Gastrocnemius medialis (tissue), 4 donors: ENCODE measurements around the gene OTX1. TPM values are rescaled to one million over a fixed set of nuclear protein-coding genes. Genes with fewer than 3 reads are reported as not detected.

Experiments used
- ATAC-seq, 2 donors: fragments of 150-250 bp; one replicate each; pipeline ENCODE4 v1.9.1; 2016
- DNase-seq, 2 donors: peaks; one replicate each; pipeline ENCODE4 v3.0.0-alpha.2; 2019
- H3K27ac ChIP-seq, 4 donors: fragments of 200-600 bp; sonication (generic); 1 replicate in 1 of 4; 2 replicates in 3 of 4; pipeline ENCODE4 v1.5.1; 2016 to 2018; ENCODE audit warnings: mild to moderate bottlenecking in 2 of 4, moderate library complexity in 1 of 4
- H3K27me3 ChIP-seq, 3 donors: fragments of 200-600 bp; sonication (generic) in 2 of 3; 1 replicate in 1 of 3; 2 replicates in 2 of 3; pipeline versions ENCODE4 v1.5.1 to v1.6.0; 2016 to 2019; ENCODE audit warnings: mild to moderate bottlenecking in 1 of 3, moderate library complexity in 1 of 3
- H3K36me3 ChIP-seq, 2 donors: fragments of 200-600 bp; sonication (generic) in 1 of 2; one replicate each; pipeline ENCODE4 v1.5.1; 2017 to 2018
- H3K4me1 ChIP-seq, 2 donors: fragments of 200-600 bp; sonication (generic) in 1 of 2; one replicate each; pipeline ENCODE4 v1.5.1; 2016 to 2017; ENCODE audit warnings: mild to moderate bottlenecking in 2 of 2
- H3K4me3 ChIP-seq, 4 donors: fragments of 200-600 bp; sonication (generic) in 3 of 4; 1 replicate in 1 of 4; 2 replicates in 3 of 4; pipeline ENCODE4 v1.5.1; 2016 to 2019; ENCODE audit warnings: mild to moderate bottlenecking in 2 of 4
- H3K9me3 ChIP-seq, 3 donors: fragments of 200-600 bp; sonication (generic) in 2 of 3; 1 replicate in 1 of 3; 2 replicates in 2 of 3; pipeline ENCODE4 v1.5.1; 2016 to 2019
- POLR2A ChIP-seq, 2 donors: fragments of 450-650 bp; IDR thresholded peaks; one replicate each; pipeline ENCODE4 v1.6.1; 2017; ENCODE audit warnings: antibody characterized with exemption in 2 of 2, mild to moderate bottlenecking in 2 of 2, moderate library complexity in 2 of 2
- in situ Hi-C, 4 donors: fragments of 200-750 bp; cut with MboI; loops; one replicate each; pipeline versions ENCODE4 v1.15.0 to v1.8.0; 2017; ENCODE audit warnings: low sequenced_read_pairs in 4 of 4
- intact Hi-C: fragments of 100-400 bp; cut with DNase I; formaldehyde crosslinking; loops from one replicate; pipeline ENCODE4 v1.15.1; 2023; ENCODE audit warnings: low total_unique reads
- total RNA-seq, 4 donors: library from RNA; depleted of rRNA; stranded (reverse); fragments of >200 nt; gene quantifications; one replicate each; pipeline versions ENCODE4 v1.1.0 to v1.2.3, GENCODE V29; 2016
- TF ChIP-seq, protein P1 (sequence below), 5 experiments: fragments of 450-650 bp in 3 of 5; fragments of 200-600 bp in 2 of 5; sonication (generic) in 2 of 5; IDR thresholded peaks in 4 of 5; conservative IDR thresholded peaks in 1 of 5; 1 replicate in 4 of 5; 2 replicates in 1 of 5; pipeline ENCODE4 v1.5.1; 2016 to 2019; ENCODE audit warnings: antibody characterized with exemption in 5 of 5, mild to moderate bottlenecking in 3 of 5, moderate library complexity in 3 of 5

OTX1 gene
- total RNA-seq, 4 donors from 2014 or later: not detected

GRCh38 chr2:63008838-63009237, 41.8 kb upstream of the OTX1 start:
- H3K4me1 ChIP-seq: no peaks in the 10 kb centered on the region
- no peak overlapping the region for H3K4me3 ChIP-seq
- in situ Hi-C loops: no loop called here
- no peaks in the 10 kb centered on the region for H3K9me3 ChIP-seq
- H3K27me3 ChIP-seq: no peaks in the 10 kb centered on the region
- no peak for TF ChIP-seq POLR2A (IDR thresholded peaks at IDR 0.05)
- no peaks in the 10 kb centered on the region for H3K36me3 ChIP-seq
- DNase-seq (no peak), ATAC-seq (no peak)
- intact Hi-C loops: no loop called here
- no peak overlapping the region for H3K27ac ChIP-seq

DNA sequence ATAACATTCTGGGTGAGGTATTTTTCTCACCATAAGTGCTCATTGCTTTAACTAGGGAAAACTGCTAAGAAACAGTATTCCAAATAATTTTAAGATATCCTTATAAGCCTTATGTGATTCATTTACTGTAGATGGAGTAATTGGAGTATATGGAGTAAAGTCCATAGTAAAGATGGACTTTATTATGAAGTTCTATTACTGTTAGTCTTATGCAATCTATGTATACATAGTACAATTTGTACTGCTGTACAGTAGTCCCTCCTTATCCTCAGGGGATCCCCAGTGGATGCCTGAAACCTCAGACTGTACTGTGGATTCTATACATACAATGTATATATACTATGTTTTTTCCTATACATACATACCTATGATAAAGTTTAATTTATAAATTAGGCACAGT, 41.1 kb upstream of the OTX1 start:
- in situ Hi-C loops (no loop called here), intact Hi-C loops (no loop called here)
- H3K27me3 ChIP-seq: no peaks in the 10 kb centered on the region
- H3K4me1 ChIP-seq: no peaks in the 10 kb centered on the region
- H3K27ac ChIP-seq: no peak overlapping the region
- ATAC-seq (no peak), DNase-seq (no peak)
- H3K36me3 ChIP-seq: no peaks in the 10 kb centered on the region
- no peak for TF ChIP-seq POLR2A (IDR thresholded peaks at IDR 0.05)
- TF ChIP-seq, protein P1, sequence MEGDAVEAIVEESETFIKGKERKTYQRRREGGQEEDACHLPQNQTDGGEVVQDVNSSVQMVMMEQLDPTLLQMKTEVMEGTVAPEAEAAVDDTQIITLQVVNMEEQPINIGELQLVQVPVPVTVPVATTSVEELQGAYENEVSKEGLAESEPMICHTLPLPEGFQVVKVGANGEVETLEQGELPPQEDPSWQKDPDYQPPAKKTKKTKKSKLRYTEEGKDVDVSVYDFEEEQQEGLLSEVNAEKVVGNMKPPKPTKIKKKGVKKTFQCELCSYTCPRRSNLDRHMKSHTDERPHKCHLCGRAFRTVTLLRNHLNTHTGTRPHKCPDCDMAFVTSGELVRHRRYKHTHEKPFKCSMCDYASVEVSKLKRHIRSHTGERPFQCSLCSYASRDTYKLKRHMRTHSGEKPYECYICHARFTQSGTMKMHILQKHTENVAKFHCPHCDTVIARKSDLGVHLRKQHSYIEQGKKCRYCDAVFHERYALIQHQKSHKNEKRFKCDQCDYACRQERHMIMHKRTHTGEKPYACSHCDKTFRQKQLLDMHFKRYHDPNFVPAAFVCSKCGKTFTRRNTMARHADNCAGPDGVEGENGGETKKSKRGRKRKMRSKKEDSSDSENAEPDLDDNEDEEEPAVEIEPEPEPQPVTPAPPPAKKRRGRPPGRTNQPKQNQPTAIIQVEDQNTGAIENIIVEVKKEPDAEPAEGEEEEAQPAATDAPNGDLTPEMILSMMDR (IDR thresholded peaks at IDR 0.05 in 4 of 5, conservative IDR thresholded peaks at IDR 0.05 in 1 of 5): no peak
- no peaks in the 10 kb centered on the region for H3K9me3 ChIP-seq
- no peak overlapping the region for H3K4me3 ChIP-seq

DNA sequence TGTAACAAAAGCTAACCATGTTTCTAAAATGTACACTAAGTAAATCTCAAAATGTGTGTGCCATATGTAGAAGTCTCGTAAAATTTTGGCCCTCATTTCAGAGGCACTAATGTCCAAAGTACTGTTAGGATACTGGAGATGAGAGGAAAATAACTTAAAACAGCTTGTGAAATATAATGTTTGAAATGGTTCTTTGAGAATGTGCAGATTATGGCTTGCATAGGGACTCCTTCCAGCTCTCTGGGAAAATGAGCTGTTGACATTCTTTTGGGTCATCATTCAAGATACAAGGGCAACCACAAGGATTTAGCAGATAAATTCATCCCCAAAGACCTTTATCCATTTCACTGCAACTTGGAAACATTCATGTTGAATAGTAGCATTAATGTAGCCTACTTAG, 38.1 kb upstream of the OTX1 start:
- H3K4me1 ChIP-seq: no peaks in the 10 kb centered on the region
- no peak overlapping the region for H3K4me3 ChIP-seq
- ATAC-seq (no peak), DNase-seq (no peak)
- no peaks in the 10 kb centered on the region for H3K27me3 ChIP-seq
- H3K27ac ChIP-seq: no peak overlapping the region
- no peaks in the 10 kb centered on the region for H3K36me3 ChIP-seq
- in situ Hi-C loops: no loop called here
- intact Hi-C loops: no loop called here
- H3K9me3 ChIP-seq: no peaks in the 10 kb centered on the region
- TF ChIP-seq, protein P1 (IDR thresholded peaks at IDR 0.05 in 4 of 5, conservative IDR thresholded peaks at IDR 0.05 in 1 of 5): no peak
- no peak for TF ChIP-seq POLR2A (IDR thresholded peaks at IDR 0.05)

GRCh38 chr2:63013438-63013837, 37.2 kb upstream of the OTX1 start:
- no peaks in the 10 kb centered on the region for H3K9me3 ChIP-seq
- no peak for DNase-seq
- intact Hi-C loops (no loop called here), in situ Hi-C loops (no loop called here)
- ATAC-seq: no peak
- H3K27me3 ChIP-seq: no peaks in the 10 kb centered on the region
- no peak overlapping the region for H3K4me3 ChIP-seq
- no peaks in the 10 kb centered on the region for H3K36me3 ChIP-seq
- no peak for TF ChIP-seq POLR2A (IDR thresholded peaks at IDR 0.05)
- TF ChIP-seq, protein P1 (IDR thresholded peaks at IDR 0.05 in 4 of 5, conservative IDR thresholded peaks at IDR 0.05 in 1 of 5): no peak
- H3K4me1 ChIP-seq: no peaks in the 10 kb centered on the region
- no peak overlapping the region for H3K27ac ChIP-seq

DNA sequence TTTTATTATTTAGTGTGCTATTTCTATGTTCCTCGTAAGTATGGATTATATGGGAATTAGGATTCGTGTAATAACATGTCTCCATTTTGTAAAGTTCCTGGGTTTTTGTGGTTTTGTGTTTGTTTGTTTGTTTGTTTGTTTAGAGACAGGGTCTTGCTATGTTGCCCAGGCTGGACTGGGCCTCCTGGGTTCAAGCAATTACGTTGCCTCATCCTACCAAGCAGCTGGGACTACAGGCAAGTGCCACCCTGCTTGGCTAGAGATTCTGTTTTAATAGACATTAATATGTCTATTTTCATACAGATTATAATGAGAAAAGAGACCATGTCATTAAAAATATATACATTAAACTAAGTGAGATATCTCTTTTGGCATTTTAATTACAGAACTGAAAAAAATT, 35.2 kb upstream of the OTX1 start:
- Histone ChIP-seq H3K9me3 (no peaks in the 10 kb centered on the region), H3K4me3 (no peak overlapping the region), H3K27me3 (no peaks in the 10 kb centered on the region), H3K27ac (no peak overlapping the region), H3K36me3 (no peaks in the 10 kb centered on the region), H3K4me1 (no peaks in the 10 kb centered on the region)
- TF ChIP-seq POLR2A (IDR thresholded peaks at IDR 0.05): no peak
- TF ChIP-seq, protein P1 (IDR thresholded peaks at IDR 0.05 in 4 of 5, conservative IDR thresholded peaks at IDR 0.05 in 1 of 5): no peak
- intact Hi-C loops: no loop called here
- ATAC-seq (no peak), DNase-seq (no peak)
- in situ Hi-C loops: no loop called here
